ENCODE results near the gene WWP2. TPM values are rescaled to one million over a fixed set of nuclear protein-coding genes. Genes with fewer than 3 reads are reported as not detected.
A peak's percentile ranks its signal among the peaks of the same experiment; 100 is the strongest.

WWP2 gene
- total RNA-seq, 2 experiments from 2014 or later, result 30.7 to 35.1 TPM

DNA sequence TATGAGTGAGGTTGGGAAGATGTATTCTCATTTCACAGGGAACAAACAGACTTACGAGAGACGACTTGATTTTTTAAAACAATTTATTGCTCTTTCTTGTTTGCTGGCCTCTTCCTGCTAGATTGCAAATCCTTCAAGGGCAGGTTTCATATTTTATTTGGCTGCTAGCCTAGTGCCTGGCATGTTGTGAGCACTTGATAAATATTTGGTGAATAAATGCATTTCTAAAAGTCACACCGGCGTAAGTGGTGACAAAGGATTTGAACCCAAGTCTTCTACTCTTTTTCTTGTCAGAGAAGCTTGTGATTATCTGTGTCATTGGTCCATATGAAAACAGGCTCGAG lies 1.4 kb downstream of the WWP2 start:
- intact Hi-C loops (cut with micrococcal nuclease), result no loop called here
- no peaks in the 10 kb centered on the region for H3K9me3 Mint-ChIP-seq
- POLR2A ChIA-PET, result interaction anchor here (1.1 to 2.2 kb wide), 4 partner anchors 9 to 37 kb away, joined by 3 to 23 read pairs (median 6); partner anchors contain the start of genes NOB1 and NQO1

DNA sequence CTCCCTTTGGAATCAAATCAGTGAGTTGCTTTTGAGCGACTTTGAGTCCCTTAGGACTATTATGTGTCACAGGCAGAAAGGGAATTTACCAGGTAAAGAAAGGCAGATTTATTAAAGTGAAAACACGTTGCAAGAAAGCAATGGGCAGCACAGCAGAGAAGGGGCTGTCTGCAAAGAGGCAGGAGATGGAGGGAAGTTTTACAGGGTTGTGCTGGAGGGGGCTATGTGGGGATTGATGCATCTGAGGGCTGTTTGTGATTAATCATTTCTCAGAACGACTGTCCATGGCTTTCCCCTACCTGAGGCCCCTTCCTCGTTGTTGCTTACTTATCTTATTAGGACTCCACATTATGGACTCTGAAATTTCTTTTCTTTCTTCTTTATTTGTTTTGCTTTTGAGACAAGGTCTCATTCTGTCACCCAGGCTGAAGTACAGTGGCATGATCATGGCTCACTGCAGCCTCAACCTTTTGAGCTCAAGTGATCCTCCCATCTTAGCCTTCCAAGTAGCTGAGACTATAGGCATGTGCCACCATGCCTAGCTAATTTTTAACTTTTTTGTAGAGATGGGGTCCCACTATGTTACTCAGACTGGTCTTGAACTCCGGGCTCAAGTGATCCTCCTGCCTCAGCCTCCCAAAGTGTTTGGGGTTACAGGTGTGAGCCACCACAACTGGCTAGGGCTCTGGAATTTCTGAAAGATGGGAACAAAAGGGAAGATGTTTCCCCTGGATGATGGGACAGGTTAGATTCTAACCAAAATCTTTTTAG lies 5.5 kb downstream of the WWP2 start:
- Mint-ChIP-seq H3K4me1 (ENCODE audit: low read depth) (peaks cover 52% of the 10 kb centered on the region), H3K27ac (peak overlapping the region; percentile 76), H3K9me3 (no peaks in the 10 kb centered on the region), H3K27me3 (no peaks in the 10 kb centered on the region), H3K36me3 (ENCODE audit: low read depth) (peaks cover under 1% of the 10 kb centered on the region), H3K4me3 (no peak overlapping the region)
- ATAC-seq (peak; percentile 40), DNase-seq (peak; percentile 26)
- CTCF ChIA-PET, result interaction anchor here (3.5 kb wide), 1 partner anchor 13 kb away, joined by 16 read pairs; the partner anchor contains the start of gene NOB1
- intact Hi-C loops (cut with micrococcal nuclease), result no loop called here
- TF ChIP-seq, protein P1, sequence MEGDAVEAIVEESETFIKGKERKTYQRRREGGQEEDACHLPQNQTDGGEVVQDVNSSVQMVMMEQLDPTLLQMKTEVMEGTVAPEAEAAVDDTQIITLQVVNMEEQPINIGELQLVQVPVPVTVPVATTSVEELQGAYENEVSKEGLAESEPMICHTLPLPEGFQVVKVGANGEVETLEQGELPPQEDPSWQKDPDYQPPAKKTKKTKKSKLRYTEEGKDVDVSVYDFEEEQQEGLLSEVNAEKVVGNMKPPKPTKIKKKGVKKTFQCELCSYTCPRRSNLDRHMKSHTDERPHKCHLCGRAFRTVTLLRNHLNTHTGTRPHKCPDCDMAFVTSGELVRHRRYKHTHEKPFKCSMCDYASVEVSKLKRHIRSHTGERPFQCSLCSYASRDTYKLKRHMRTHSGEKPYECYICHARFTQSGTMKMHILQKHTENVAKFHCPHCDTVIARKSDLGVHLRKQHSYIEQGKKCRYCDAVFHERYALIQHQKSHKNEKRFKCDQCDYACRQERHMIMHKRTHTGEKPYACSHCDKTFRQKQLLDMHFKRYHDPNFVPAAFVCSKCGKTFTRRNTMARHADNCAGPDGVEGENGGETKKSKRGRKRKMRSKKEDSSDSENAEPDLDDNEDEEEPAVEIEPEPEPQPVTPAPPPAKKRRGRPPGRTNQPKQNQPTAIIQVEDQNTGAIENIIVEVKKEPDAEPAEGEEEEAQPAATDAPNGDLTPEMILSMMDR (IDR thresholded peaks at IDR 0.05), result no peak
- POLR2A ChIA-PET, result no interaction called here

More for the DNA sequence above, 1.4 kb downstream of the WWP2 start:
- CTCF ChIA-PET, result interaction anchor here (1.8 to 2.6 kb wide), 2 partner anchors 9 to 18 kb away, joined by 4 to 22 read pairs; partner anchors contain the start of gene NOB1
- TF ChIP-seq, protein P1 (IDR thresholded peaks at IDR 0.05), result no peak
- H3K36me3 Mint-ChIP-seq (ENCODE audit: low read depth), result peaks cover 1% of the 10 kb centered on the region
- peak overlapping the region; percentile 93 for H3K27ac Mint-ChIP-seq
- ATAC-seq, result no peak
- no peaks in the 10 kb centered on the region for H3K27me3 Mint-ChIP-seq
- peaks cover 39% of the 10 kb centered on the region for H3K4me1 Mint-ChIP-seq (ENCODE audit: low read depth)
- DNase-seq, result no peak
- H3K4me3 Mint-ChIP-seq, result peak overlapping the region; percentile 88

DNA sequence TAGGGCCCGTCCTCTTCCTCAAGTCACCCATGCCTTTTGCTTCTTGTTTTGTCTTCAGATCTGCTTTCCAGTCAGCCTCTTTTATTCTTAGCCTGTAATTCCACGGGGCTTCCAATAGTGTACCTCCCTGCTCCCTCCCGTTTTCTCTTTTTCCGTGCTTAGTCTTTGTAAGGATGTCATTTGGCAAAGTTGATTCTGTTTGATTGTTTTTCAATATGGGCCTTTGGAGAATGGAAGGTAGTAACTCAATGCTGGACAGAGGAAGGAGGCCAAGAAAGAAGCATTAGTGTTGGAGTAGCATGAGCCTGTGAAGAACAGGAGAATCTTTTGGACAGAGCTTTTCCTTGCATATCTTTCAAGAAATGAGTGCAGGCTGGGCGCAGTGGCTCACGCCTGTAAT lies 6.5 kb downstream of the WWP2 start:
- H3K9me3 Mint-ChIP-seq, result no peaks in the 10 kb centered on the region
- intact Hi-C loops (cut with micrococcal nuclease), result no loop called here
- ATAC-seq (no peak), DNase-seq (no peak)
- H3K27me3 Mint-ChIP-seq, result no peaks in the 10 kb centered on the region
- ChIA-PET CTCF (interaction anchor here (1.6 to 3.5 kb wide), 2 partner anchors 14 to 28 kb away, joined by 3 to 16 read pairs; partner anchors contain the start of gene NOB1), POLR2A (no interaction called here)
- no peak overlapping the region for H3K4me3 Mint-ChIP-seq
- peaks cover 53% of the 10 kb centered on the region for H3K4me1 Mint-ChIP-seq (ENCODE audit: low read depth)
- TF ChIP-seq, protein P1 (IDR thresholded peaks at IDR 0.05), result no peak
- no peaks in the 10 kb centered on the region for H3K36me3 Mint-ChIP-seq (ENCODE audit: low read depth)
- no peak overlapping the region for H3K27ac Mint-ChIP-seq

DNA sequence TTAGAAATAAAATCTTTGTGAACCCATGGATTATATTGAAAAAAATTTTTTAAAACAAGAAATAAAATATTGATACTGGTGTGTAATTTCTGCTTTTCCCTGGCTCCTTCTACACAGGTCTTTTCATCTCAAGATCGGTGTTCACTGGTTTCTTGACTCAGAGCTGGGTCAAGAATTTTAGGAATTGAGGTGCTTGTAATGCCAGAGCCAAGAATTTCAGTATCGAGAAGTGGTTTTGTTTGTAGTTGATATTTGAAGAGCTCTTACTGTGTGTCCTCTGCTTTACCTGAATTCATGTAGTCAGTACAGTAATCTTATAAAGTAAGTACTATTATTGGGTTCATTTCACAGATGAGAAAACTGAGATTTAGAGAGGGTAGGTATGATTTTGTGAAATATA lies 7.3 kb downstream of the WWP2 start:
- DNase-seq, result no peak
- Mint-ChIP-seq H3K27ac (no peak overlapping the region), H3K9me3 (no peaks in the 10 kb centered on the region), H3K27me3 (no peaks in the 10 kb centered on the region), H3K4me3 (no peak overlapping the region), H3K4me1 (ENCODE audit: low read depth) (peaks cover 55% of the 10 kb centered on the region), H3K36me3 (ENCODE audit: low read depth) (no peaks in the 10 kb centered on the region)
- TF ChIP-seq, protein P1 (IDR thresholded peaks at IDR 0.05), result no peak
- ChIA-PET POLR2A (no interaction called here), CTCF (interaction anchor here (1.6 to 3.5 kb wide), 2 partner anchors 15 to 27 kb away, joined by 3 to 16 read pairs; partner anchors contain the start of gene NOB1)
- intact Hi-C loops (cut with micrococcal nuclease), result no loop called here
- ATAC-seq, result no peak

DNA sequence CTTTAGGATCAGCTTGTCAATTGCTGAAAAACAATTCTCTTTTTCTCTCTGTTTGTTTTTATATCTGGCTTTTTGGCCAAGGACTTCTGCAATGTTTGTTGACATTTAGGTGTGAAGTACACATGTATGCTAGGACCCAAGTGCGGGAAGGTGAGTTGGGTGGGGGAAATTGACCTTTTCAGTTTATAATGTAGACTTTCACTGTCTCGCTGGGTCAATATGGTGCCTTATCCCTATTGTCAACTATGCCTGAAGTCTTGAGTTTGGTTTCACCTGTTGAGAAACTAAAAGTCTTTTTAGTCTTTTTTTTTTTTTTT lies 9.5 kb downstream of the WWP2 start:
- H3K27me3 Mint-ChIP-seq, result no peaks in the 10 kb centered on the region
- TF ChIP-seq, protein P1 (IDR thresholded peaks at IDR 0.05), result no peak
- peak overlapping the region; percentile 75 for H3K27ac Mint-ChIP-seq
- ChIA-PET CTCF (interaction anchor here (1.1 to 1.9 kb wide), 3 partner anchors 22 to 63 kb away, joined by 3 to 4 read pairs (median 3); no protein-coding TSS in a partner anchor), POLR2A (interaction anchor here (0.8 to 1.0 kb wide), 2 partner anchors 17 to 389 kb away, joined by 3 to 4 read pairs; partner anchors contain the start of gene NOB1)
- DNase-seq (no peak), ATAC-seq (no peak)
- H3K36me3 Mint-ChIP-seq (ENCODE audit: low read depth), result peaks cover 16% of the 10 kb centered on the region
- peaks cover 11% of the 10 kb centered on the region for H3K9me3 Mint-ChIP-seq
- H3K4me1 Mint-ChIP-seq (ENCODE audit: low read depth), result peaks cover 49% of the 10 kb centered on the region
- H3K4me3 Mint-ChIP-seq, result no peak overlapping the region
- intact Hi-C loops (cut with micrococcal nuclease), result no loop called here
